HCEC 1CT (cell line): ENCODE data around the gene PCSK6.
A peak's percentile ranks its signal among the peaks of the same experiment; 100 is the strongest.
"Not testable (repeated sequence)": the region's sequence is repeated elsewhere in the genome, so short reads cannot be mapped to it uniquely, and the experiment has no call there.

ENCODE experiments used
- DNase-seq: peaks from one replicate; pipeline ENCODE4 v3.0.0-alpha.2; 2017

PCSK6 gene

DNA sequence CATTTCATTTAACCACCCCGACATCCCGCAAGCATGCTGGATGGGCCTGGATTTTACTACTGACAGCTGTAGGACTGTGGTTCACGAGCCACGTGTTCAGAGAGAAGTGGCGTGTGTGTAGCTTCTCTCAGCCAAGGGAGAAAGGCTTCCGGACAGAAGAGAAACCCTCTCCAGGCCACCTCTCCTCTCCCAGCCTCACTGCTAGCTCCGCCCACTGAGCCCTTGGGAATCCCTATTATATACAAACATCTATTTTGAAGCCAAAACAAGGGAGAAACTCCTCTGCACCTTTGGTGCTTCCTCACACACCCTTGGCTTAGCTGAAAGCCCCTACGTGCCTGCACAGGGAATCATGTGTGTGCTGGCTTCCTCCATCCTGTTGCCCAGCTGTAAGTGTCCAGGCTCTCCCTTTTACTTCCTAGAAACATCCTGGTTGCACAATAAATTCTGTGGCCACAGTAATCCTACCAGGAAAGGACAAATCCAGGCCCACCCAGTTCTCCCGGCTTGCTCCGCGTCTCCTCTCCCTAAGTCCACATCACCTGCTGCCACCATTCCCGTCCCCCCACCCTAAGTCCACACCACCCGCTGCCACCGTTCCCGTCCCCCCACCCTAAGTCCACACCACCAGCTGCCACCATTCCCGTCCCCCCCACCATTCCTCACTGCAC lies 30.5 kb downstream of the PCSK6 start:
- DNase-seq, result peak; percentile 43

DNA sequence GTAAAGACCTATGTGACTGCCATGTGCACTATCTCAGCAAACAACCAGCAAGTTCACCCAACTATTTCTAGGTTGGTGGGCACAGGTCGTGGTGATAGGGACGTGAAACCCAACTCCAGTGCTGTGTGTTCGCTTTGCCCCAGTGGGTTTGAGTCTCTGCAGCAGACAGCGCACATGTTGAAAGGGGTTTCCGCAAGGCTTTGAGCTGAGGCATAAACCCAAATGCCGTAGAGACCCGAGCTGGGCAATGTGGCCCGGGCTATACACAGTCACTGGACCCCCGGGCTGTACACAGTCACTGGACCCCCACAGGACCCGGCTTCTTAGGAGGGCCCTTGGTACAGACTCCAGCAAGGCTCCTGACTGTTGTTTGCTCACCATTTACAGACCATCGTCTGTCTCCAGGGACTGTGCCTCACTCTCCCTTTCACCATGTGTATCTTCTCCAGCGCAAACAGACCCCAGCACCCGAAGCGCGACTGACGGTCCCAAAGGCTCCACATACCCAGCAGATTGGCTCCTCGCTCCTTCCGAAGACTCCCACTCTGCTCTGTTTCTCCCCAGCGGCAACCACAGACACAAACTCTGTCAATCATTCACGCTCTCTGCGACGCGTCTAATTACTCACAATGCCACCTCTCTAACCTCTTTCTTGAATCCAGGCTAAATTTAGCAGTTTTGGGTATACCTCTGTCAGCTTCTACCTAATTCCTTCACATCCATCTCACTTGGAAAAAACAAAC lies 31.2 kb downstream of the PCSK6 start:
- no peak for DNase-seq

DNA sequence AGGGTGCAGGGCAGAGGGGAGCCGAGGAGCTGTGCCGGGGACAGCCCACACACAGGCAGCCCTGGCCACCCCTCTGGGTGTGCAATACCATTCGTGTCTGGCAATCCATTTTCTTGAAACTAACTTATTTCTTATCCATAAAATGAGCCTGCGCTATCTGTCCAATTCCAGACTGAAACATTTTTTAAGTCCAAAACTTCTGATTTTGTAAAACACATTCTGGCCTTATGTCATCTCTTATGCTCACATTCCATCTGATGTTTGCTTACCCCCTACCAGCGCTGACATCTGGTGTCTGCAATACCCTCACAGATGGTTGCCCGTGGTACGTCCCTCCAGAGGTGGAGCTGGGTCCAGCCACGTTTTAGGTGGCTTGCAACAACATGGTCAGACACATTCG lies 31.8 kb downstream of the PCSK6 start:
- DNase-seq, result no peak

DNA sequence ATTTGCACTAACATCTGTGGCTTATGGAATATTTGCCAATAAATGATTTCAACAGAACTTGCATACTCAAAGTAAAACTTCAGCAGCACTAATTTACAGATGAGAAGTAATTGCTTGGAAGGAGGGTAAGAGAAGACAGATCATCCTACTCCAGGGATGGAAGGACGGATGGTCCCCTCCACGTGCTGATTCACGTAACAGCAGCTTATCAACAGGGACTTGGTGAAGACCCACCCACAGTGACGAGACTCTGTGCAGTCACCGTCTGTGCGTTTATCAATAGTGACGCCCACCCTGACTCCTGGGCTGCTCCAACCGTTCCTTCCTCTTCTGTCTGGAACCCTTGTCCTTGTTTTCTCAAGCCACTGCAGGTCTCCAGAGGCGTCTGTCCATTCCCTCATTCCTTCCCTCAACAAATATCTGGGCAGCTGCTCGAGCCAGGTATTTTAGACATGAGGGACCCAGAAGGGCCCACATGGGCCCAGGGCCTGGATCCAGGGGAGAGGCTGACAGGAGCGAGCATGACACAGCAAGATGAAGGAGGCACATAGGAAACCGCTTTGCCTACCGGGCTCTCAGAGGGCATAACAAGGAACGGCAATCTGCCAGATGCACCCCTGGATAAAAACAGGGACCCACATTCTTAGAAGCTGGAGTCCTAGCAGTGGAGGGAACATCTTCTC lies 33.3 kb downstream of the PCSK6 start:
- no peak for DNase-seq

DNA sequence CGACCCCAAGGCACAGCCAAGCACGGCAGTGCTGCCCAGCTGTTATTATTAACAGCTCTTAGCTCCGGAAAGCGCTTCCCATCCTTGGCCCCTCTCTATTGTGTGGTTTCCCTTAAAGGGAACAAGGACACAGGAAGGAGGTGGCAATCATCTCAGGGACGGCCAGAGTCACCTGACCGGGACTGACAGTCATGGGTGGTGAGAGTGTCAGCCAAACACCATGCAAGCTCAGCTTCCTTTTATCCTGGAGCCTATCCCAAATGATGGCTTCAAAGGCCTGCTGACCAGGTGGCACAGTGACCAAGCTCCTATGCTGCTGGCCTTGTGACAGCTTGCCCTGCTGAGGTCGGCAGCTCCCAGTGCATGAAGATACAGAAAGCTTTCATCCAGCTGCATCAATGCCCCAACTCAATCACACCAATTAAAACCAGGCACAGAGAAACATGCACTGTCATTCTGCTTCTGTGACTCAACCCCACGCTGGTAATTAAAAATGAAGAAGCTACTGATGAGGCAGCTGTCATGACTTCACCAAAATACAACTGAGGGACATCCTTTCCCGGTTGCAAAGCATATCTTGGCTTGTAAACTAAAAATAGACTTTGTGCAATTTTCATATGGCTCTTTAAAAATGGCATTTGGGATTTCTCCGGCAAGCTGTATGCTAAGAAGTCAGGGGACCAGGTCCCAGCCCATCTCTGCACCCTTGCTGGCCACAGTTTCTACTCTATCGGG lies 34.0 kb downstream of the PCSK6 start:
- DNase-seq, result peak; percentile 8

DNA sequence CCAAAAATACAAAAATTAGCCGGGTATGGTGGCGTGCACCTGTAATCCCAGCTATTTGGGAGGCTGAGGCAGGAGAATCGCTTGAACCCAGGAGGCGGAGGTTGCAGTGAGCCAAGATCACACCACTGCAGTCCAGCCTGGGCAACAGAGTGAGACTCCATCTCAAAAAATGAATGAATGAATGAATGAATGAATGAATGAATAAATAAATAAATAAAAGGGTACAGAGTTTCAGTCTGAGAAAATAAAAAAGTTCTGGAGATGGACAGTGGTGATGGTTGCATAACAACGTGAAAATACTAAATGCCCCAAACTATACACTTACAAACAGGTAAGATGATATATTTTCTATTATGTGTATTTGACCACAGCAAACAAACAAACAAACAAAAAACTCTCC lies 34.7 kb downstream of the PCSK6 start:
- DNase-seq, result not testable (repeated sequence)

DNA sequence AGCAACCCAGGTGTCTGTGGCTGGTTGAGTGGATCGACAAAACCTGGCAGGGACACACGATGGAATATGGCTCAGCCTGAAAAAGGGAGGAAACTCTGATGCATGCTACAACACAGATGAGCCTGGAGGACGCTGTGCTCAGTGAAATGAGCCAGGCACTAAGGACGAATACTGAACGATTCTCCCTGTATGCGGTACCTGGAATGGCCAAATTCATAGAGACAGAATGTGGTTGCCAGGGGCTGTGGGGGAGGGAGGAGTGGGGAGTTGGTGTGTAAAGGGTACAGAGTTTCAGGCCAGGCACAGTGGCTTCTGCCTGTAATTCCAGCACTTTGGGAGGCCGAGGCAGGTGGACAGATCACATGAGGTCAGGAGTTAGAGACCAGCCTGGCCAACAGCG lies 35.1 kb downstream of the PCSK6 start:
- no peak for DNase-seq

DNA sequence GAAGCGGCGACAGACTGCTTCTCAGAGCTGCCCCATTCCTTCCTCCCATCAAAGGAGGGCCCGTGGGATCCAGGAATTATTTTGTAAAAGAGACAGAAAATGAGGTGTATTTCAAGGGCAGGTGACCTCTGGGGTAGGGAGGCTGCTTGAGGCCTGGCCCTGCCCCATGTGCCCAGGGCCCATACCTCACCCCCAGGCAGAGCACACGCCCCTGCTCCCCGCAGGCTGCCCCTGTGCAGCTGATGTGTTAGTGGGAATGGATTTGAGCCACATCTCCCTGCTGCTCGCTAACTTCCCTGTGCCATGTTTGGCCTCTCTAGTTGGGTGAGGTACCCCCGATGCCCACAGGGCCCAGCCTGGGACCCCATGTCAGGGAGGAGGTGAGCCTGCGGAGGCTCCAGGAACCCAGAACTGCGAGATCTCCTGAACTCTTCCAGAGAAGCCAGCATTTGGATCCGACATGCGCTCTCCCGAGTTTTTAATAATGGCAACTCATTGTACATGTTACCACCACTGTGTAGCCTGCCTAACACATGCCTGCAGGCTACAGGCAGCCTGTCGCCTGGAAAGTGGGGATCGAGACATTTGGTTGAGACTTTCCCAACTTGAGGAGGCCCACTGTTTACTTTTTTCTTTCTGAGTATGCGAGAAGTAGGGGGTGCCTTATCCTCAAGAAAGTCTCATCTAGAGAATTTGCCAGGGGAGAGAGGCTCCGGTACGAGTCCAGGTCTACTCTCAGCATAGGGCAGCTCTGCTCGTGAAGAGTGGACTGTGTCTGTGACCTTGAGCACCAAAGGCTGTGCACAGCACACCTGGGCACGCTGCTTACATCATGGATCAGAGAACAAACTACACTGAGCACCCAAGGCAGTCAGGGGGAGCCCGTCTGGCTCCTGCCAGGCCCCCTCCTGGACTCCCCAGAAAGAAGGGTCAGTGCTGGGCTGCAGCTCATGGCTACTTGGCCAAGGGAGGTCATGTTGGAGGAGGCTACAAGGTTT lies 36.1 kb downstream of the PCSK6 start:
- no peak for DNase-seq

DNA sequence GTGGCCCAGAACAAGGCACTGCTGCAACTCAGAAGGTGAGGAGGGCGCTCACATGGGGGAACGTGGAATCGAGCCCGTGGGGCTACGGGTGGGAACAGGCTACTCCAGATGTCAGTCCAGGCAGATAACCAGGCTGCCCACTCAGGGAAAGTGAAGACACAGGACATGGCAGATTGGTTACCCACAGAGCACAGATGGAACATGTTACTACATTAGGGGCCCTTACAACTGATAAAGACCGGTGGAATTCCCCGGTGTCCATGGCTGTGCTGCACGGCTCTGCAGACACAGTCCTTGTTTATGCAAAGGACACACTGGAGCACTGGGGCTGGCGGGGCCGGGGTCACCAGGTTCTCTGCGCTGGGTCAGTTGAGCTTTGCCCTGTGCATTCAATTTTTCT lies 36.9 kb downstream of the PCSK6 start:
- DNase-seq, result no peak

DNA sequence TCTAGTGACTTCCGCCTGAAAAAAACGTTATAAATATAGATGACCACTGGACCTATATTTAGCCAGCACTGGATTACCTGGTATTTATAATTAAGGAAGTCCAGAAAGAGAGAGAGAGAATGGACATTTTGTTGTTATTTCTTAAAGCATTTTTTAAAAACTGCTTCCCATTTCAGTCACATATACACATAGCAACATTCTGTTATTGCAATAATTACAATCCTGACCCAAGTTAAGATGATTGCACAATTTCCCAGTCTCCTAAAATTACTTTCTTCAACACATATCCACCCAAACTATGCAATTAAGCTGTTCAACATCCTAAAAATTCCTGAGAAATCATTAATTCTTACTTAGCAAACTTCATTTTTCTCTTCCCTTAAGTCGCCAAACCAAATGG lies 37.7 kb downstream of the PCSK6 start:
- DNase-seq, result no peak

DNA sequence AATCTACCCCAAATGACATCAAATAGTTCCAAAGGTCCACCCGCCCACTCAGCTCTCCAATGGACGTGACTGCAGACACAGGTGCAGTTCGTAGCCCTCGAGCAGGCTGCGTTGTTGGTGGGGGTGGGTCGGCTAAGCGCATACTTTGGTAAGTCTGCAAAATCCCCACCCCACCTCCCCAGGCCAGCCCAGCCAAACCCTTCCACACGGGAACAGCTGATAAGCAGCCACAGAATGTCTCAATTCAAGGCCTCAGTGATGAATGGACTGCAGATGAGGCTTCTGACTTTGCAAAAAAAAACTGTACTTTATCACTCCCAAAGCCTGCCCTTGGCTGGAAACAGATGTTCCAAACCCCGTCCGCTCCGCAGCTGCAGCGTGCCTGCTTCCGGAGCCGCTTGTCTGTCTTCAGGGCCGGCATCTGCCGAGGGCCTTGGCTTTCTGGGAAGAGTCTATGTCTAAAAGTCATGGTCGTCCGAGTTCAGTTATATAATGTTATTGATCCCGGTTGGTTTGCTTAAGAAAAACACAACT lies 38.2 kb downstream of the PCSK6 start:
- DNase-seq, result no peak

DNA sequence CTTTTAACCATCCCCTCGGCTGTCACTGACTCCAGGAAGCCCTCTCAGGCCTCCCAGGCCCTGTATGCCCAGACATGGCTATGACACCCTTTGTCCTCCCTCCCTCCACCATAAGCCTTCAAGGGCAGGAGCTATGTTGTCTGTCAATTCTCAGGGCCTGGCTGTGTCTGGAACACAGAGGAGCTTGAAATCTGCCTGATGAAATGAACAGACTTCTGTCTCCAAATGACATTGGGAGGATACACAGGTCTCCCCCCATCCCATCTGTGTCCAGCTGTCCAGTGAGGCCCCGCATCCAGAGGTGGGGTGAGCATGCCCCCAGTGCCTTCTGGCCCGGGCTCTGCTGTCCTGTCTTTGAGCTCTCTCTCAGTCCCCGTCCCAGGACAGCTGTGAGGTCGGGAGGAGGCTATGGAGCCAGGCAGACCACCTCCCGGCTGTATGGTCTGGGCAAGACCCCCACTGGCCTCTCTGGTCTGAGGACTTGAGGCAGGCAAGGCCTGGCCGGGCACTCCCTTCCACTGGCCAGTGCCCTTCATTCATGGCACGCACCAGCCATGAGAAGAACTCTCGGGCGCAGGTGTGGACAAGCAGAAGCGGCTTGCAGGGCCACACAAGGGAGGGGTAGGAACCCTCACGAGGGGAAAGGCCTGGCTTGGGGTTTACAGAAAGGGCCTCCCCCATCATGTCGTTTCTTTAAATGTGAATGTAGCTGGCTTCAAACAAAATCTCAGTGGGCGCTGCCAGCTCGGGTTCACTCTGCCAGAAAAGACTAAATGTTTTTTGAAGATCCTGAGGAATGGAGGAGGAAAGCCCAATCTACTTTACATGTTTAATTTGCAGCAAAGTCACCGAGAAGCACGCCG lies 38.9 kb downstream of the PCSK6 start:
- DNase-seq, result no peak

DNA sequence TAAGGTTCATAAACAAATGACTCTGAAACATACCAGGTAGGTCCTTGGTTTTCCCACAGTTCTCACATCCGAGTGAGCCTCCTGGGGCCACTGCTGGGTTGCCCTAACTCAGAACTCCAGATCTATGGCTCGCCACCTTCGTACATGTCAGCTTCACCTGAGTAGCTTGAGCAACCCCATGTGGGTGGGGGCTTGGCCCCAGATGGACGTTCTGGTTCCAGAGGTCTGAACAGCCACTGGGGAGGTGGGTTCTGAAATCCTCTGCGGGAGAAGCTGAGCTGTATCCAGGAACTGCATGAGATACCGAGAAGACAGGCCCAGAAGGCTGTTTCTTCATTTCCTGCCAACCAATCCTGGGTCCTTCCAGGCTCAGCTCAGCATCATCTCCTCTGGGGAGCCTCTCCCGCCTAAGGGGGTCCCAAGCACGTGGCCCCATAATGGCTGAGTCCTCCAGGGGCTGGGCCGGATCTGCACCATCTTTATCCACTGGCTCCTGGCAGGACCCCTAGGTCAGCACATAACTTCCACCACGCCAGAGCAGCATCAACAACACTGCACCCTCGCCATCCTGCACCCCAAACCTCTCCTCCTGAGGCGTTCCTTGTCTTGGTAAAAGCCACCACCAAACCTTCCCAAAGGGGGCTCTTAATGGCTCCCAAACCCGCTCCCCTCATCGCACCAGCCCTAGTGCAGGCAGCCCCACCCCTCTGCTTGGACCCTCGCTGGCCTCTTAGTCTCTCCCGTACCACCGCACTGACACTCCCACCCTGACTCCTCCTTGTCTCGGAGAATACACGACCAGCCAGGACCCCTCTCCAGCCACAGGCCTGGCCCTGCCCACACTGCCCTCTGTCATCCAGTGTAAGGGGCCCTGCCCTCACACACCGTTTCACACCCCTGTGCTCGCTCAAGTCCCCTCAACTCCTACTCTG lies 39.8 kb downstream of the PCSK6 start:
- DNase-seq, result no peak

DNA sequence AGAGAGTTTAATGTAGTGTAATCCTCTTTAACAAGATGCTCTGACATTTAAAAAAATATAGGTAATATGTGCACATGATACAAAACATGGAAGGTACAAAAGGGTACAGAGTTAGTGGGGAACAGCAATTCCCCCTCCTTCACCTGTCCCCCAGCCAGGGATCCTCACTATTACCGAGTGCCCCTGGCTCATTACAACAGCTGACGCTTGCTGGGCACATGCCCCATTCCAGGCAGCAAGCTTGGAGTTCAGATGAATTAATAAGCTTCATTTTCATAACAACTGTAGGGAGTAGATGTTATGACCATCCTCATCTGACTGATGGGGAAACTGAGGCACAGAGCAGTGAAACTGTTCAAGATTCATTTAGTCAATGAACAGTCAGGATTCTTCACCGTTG lies 41.2 kb downstream of the PCSK6 start:
- no peak for DNase-seq

DNA sequence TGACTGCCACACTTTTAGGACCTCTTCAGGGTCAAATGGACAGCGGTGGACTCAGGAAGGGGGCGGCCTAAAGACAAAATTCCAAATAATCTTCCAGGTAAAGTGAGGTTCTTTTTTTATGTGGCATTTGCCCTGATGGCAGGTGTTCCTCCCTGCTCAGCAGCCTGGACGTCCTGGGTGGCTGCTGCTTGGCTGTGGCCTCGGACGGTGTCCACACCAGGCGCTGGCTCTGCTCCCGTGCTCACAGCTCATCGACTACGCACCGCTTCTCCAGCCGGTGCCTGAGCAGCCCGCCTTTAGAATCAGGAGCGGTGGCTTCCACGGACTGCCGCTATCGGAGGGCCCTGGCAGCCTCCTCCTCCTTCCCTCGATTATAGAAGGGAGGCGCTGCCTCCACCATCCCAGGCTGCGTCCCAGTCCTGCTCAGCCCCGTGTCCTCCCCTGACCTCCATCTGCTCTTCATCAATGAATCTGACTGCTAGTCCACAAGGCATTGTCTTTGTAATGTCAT lies 41.9 kb downstream of the PCSK6 start:
- DNase-seq, result no peak

DNA sequence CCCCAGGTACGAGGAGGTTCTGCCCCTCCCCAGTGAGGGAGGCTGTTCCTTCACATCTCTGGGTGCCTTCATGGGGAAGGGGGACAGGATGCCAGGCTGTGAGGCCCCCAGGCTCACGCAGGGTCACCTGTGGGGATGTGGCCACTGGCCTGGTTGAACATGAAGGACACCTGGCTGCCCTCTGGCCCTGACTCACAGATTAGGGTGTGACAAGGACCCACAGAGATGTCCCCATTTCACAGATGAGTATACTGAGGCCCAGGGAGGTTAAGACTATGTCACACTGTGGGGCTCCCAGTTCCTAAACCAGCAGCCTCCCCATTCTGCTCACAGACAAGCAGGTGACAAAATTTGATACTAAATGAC lies 42.4 kb downstream of the PCSK6 start:
- DNase-seq, result no peak

DNA sequence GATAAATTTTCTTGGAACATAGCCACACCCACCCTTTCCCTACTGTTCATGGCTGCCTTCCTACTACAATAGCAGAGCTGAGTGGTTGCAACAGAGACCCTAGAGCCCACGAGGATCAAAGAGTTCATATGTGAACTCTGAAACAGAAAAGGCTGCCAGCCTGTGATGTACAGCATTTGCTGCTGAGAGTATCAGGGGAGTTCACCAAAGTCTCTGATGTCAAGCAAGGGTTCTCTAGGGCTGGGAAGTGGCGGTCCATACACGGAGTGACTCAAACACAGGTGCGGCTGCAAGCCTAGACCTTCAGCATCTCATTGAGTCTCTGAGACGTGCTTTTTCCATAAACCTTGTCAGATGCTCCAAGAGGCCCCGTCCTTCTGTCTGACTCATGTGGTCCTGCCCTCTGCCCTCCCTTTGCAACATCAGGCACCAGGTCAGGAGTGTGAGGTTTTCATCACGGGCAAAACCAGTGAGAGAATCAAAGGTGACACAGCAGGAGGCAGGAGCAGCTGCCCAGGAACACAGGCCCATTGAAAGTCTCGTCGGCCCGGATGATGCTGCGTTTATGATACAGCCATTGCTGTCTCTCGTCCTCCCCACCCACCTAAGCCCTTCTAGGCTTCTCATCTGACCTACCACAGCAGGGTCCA lies 42.9 kb downstream of the PCSK6 start:
- peak; percentile 51 for DNase-seq

DNA sequence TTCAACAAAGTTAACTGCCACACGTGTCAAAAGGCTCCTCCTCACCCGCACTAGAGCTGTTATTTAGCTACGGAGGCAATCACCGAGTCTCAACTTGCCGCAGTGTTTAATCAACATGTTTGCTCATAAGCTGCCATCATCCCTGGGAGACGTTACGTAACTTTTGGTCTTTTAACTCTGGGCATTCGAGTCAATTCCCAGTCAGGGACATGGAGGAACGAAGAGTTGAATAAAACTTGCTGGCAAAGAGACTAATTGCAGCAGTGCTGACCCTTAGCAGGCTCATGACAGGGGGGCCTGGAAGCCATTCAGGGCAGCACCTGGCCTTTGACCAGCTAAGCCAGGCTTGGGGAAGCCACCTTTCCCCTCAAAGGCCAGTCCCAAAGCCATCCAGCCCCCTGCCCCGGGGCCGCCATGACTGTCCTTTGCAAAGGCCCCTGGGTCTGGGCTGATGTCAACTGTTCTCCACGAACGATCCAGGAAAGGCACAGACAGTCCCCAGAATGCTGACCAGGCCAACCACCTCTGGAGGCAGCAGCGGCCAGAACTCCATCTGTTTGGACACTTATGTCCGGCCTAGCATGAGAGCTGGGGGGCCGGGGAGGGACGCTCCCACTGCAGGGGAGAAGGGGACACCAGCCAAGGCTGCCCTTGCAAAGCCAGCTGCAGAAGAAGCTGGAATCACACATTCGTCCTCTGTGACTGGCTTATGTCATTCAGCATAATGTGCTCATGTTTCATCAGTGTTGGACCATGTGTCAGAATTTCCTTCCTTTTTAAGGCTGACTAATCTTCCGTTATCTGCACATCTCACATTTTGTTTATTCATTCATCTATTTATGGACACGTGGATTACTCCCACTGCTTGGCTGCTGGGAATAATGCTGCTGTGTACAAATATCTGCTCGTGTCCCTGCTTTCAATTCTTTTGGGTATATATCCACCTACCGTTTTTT lies 43.7 kb downstream of the PCSK6 start:
- DNase-seq, result peak; percentile 80
